HepG2 (cell line): ENCODE measurements around the gene ANKRD31.

ENCODE experiments used
- MYC ChIP-seq: sonication (generic); formaldehyde crosslinking; IDR thresholded peaks from 2 replicates; pipeline ENCODE4 v1.9.0; 2021; ENCODE audit warnings: missing genetic modification reagents, borderline replicate concordance
- ZNF776 ChIP-seq: sonication (generic); formaldehyde crosslinking; IDR thresholded peaks from 2 replicates; pipeline ENCODE4 v1.4.0; 2020; ENCODE audit warnings: mild to moderate bottlenecking, missing genetic modification reagents
- TF ChIP-seq, protein P1 (sequence below): sonication (generic); formaldehyde crosslinking; IDR thresholded peaks from 2 replicates; pipeline ENCODE4 v1.4.0; 2020; ENCODE audit warnings: mild to moderate bottlenecking, missing genetic modification reagents
- TF ChIP-seq, protein P2 (sequence below): sonication (generic); formaldehyde crosslinking; IDR thresholded peaks from 2 replicates; pipeline ENCODE4 v1.5.0; 2020; ENCODE audit warnings: mild to moderate bottlenecking, missing genetic modification reagents, moderate library complexity
- TF ChIP-seq, protein P3 (sequence below): sonication (generic); formaldehyde crosslinking; IDR thresholded peaks from 2 replicates; pipeline ENCODE4 v1.4.0; 2020; ENCODE audit warnings: low read depth, missing genetic modification reagents

DNA sequence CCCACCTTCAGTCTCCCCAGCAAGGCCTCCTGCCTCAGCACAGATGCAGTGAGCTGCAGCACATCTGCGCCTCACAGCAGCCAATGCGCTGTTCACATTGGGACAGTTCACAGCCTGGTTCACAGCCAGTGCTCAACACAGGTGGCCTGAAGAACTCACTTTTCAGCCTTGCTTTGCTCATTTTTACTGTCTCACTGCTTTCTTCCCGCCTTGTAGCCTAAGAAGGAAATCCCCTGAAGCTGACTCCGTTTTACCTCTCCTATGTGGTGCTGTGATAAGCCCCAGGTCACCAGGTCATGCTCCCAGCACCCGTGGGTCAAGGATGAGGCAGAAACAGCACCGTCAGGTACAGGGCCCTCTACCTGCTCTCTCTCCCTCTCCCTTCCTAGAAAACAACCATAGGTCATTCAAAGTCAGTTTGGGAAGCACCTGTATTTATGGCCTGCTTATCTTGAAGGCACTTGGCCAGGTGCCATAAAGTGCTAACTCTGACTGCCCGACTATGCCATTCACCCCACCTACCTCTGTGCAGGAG, 185.4 kb downstream of the ANKRD31 start:
- TF ChIP-seq, protein P1, sequence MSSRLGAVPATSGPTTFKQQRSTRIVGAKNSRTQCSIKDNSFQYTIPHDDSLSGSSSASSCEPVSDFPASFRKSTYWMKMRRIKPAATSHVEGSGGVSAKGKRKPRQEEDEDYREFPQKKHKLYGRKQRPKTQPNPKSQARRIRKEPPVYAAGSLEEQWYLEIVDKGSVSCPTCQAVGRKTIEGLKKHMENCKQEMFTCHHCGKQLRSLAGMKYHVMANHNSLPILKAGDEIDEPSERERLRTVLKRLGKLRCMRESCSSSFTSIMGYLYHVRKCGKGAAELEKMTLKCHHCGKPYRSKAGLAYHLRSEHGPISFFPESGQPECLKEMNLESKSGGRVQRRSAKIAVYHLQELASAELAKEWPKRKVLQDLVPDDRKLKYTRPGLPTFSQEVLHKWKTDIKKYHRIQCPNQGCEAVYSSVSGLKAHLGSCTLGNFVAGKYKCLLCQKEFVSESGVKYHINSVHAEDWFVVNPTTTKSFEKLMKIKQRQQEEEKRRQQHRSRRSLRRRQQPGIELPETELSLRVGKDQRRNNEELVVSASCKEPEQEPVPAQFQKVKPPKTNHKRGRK = no peak
- TF ChIP-seq MYC (CRISPR knock-in tag) (no peak), ZNF776 (CRISPR knock-in tag) (no peak)
- TF ChIP-seq, protein P2, sequence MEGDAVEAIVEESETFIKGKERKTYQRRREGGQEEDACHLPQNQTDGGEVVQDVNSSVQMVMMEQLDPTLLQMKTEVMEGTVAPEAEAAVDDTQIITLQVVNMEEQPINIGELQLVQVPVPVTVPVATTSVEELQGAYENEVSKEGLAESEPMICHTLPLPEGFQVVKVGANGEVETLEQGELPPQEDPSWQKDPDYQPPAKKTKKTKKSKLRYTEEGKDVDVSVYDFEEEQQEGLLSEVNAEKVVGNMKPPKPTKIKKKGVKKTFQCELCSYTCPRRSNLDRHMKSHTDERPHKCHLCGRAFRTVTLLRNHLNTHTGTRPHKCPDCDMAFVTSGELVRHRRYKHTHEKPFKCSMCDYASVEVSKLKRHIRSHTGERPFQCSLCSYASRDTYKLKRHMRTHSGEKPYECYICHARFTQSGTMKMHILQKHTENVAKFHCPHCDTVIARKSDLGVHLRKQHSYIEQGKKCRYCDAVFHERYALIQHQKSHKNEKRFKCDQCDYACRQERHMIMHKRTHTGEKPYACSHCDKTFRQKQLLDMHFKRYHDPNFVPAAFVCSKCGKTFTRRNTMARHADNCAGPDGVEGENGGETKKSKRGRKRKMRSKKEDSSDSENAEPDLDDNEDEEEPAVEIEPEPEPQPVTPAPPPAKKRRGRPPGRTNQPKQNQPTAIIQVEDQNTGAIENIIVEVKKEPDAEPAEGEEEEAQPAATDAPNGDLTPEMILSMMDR (CRISPR knock-in tag) = no peak
- TF ChIP-seq, protein P3, sequence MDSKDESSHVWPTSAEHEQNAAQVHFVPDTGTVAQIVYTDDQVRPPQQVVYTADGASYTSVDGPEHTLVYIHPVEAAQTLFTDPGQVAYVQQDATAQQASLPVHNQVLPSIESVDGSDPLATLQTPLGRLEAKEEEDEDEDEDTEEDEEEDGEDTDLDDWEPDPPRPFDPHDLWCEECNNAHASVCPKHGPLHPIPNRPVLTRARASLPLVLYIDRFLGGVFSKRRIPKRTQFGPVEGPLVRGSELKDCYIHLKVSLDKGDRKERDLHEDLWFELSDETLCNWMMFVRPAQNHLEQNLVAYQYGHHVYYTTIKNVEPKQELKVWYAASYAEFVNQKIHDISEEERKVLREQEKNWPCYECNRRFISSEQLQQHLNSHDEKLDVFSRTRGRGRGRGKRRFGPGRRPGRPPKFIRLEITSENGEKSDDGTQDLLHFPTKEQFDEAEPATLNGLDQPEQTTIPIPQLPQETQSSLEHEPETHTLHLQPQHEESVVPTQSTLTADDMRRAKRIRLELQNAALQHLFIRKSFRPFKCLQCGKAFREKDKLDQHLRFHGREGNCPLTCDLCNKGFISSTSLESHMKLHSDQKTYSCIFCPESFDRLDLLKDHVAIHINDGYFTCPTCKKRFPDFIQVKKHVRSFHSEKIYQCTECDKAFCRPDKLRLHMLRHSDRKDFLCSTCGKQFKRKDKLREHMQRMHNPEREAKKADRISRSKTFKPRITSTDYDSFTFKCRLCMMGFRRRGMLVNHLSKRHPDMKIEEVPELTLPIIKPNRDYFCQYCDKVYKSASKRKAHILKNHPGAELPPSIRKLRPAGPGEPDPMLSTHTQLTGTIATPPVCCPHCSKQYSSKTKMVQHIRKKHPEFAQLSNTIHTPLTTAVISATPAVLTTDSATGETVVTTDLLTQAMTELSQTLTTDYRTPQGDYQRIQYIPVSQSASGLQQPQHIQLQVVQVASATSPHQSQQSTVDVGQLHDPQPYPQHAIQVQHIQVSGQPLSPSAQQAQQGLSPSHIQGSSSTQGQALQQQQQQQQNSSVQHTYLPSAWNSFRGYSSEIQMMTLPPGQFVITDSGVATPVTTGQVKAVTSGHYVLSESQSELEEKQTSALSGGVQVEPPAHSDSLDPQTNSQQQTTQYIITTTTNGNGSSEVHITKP = no peak
